ENCODE results near the gene ALOX15. TPM values are rescaled to one million over a fixed set of nuclear protein-coding genes. Genes with fewer than 3 reads are reported as not detected.
"Not testable (repeated sequence)": the region's sequence is repeated elsewhere in the genome, so short reads cannot be mapped to it uniquely, and the experiment has no call there.

The ALOX15 gene
- total and polyA plus RNA-seq, 8 donors: 0.03 to 3.1 (median 1.2) TPM; not detected in 5

- H3K4me3 ChIP-seq: no peak overlapping the region
These were observed 7.3 kb upstream of the ALOX15 start for GRCh38 chr17:4648741-4649140.

GRCh38 chr17:4645642-4646041 lies 4.2 kb upstream of the ALOX15 start:
- 71 to 79% (median 77%) methylated on average over 5 of the region's 5 CpGs for WGBS, 5 donors
- Histone ChIP-seq H3K9me3 (no peaks in the 10 kb centered on the region), H3K36me3 (no peaks in the 10 kb centered on the region), H3K27me3 (peaks cover 11 to 65% (median 24%) of the 10 kb centered on the region in 3 donors), H3K4me1 (peaks cover 0 to 17% (median 12%) of the 10 kb centered on the region in 4 donors), H3K27ac (no peak overlapping the region), H3K4me3 (no peak overlapping the region)
- DNase-seq: no peak
- TF ChIP-seq CTCF (IDR thresholded peaks at IDR 0.05): no peak
- intact Hi-C loops (cut with DNase I; ENCODE audit: low total_unique reads): no loop called here

More at GRCh38 chr17:4648741-4649140, 7.3 kb upstream of the ALOX15 start:
- DNase-seq: peak in 1 of 2 donors; percentile 60
- H3K27ac ChIP-seq: no peak overlapping the region
- peaks cover 0 to 51% (median 0%) of the 10 kb centered on the region in 3 donors for H3K27me3 ChIP-seq
- no peak for TF ChIP-seq EP300 (IDR thresholded peaks at IDR 0.05)
- TF ChIP-seq CTCF (IDR thresholded peaks at IDR 0.05): no peak
- no peak for TF ChIP-seq POLR2AphosphoS5 (IDR thresholded peaks at IDR 0.05)
- TF ChIP-seq POLR2A (IDR thresholded peaks at IDR 0.05): no peak
- H3K36me3 ChIP-seq: no peaks in the 10 kb centered on the region
- intact Hi-C loops (cut with DNase I; ENCODE audit: low total_unique reads): no loop called here
- 20 to 36% (median 23%) methylated on average over 2 of the region's 2 CpGs for WGBS, 5 donors
- no peaks in the 10 kb centered on the region for H3K9me3 ChIP-seq
- peaks cover 0 to 4% (median 0%) of the 10 kb centered on the region in 4 donors for H3K4me1 ChIP-seq

- Histone ChIP-seq H3K4me3 (no peak overlapping the region), H3K27ac (no peak overlapping the region), H3K4me1 (peaks cover 0 to 24% (median 19%) of the 10 kb centered on the region in 4 donors), H3K9me3 (no peaks in the 10 kb centered on the region), H3K27me3 (peaks cover 15 to 79% (median 32%) of the 10 kb centered on the region in 3 donors), H3K36me3 (no peaks in the 10 kb centered on the region)
- no peak for TF ChIP-seq CTCF (IDR thresholded peaks at IDR 0.05)
- no peak for TF ChIP-seq POLR2AphosphoS5 (IDR thresholded peaks at IDR 0.05)
- no peak for TF ChIP-seq EP300 (IDR thresholded peaks at IDR 0.05)
- no peak for TF ChIP-seq POLR2A (IDR thresholded peaks at IDR 0.05)
- WGBS, 5 donors: 20 to 42% (median 37%) methylated on average over 4 of the region's 4 CpGs
- intact Hi-C loops (cut with DNase I; ENCODE audit: low total_unique reads): no loop called here
- peak in 1 of 2 donors; percentile 32 for DNase-seq
These were observed 2.2 kb upstream of the ALOX15 start for GRCh38 chr17:4643676-4644075.

GRCh38 chr17:4642286-4642685 lies 808 bp upstream of the ALOX15 start:
- Histone ChIP-seq H3K27me3 (peaks cover 17 to 89% (median 36%) of the 10 kb centered on the region in 3 donors), H3K9me3 (no peaks in the 10 kb centered on the region), H3K36me3 (no peaks in the 10 kb centered on the region), H3K4me1 (peaks cover 0 to 22% (median 19%) of the 10 kb centered on the region in 4 donors), H3K4me3 (no peak overlapping the region), H3K27ac (no peak overlapping the region)
- intact Hi-C loops (cut with DNase I; ENCODE audit: low total_unique reads): no loop called here
- WGBS, 5 donors: 17 to 49% (median 22%) methylated on average over 6 of the region's 6 CpGs
- TF ChIP-seq CTCF (IDR thresholded peaks at IDR 0.05) (no peak), POLR2AphosphoS5 (IDR thresholded peaks at IDR 0.05) (no peak), EP300 (IDR thresholded peaks at IDR 0.05) (no peak), POLR2A (IDR thresholded peaks at IDR 0.05) (no peak)
- no peak for DNase-seq

- peaks cover 0 to 28% (median 21%) of the 10 kb centered on the region in 4 donors for H3K4me1 ChIP-seq
- intact Hi-C loops (cut with DNase I; ENCODE audit: low total_unique reads); H3K9me3 ChIP-seq; H3K27ac ChIP-seq; DNase-seq; H3K36me3 ChIP-seq: not testable (repeated sequence)
- peak overlapping the region in 1 of 4 donors; percentile 19 for H3K4me3 ChIP-seq
- WGBS, 5 donors: 1 to 2% (median 2%) methylated on average over 8 to 36 of the region's 39 CpGs
- H3K27me3 ChIP-seq: peaks cover 17 to 92% (median 52%) of the 10 kb centered on the region in 3 donors
These were observed 799 bp downstream of the ALOX15 start for GRCh38 chr17:4640569-4641188.

- peak in 1 of 2 donors; percentile 63 for DNase-seq
These were observed 2.0 kb downstream of the ALOX15 start for GRCh38 chr17:4639301-4640059.

GRCh38 chr17:4638766-4639165 lies 2.7 kb downstream of the ALOX15 start:
- DNase-seq; intact Hi-C loops (cut with DNase I; ENCODE audit: low total_unique reads); H3K4me3 ChIP-seq; H3K9me3 ChIP-seq; H3K36me3 ChIP-seq; H3K27ac ChIP-seq: not testable (repeated sequence)
- WGBS, 5 donors: 39 to 51% (median 41%) methylated on average over 8 of the region's 8 CpGs
- Histone ChIP-seq H3K27me3 (peaks cover 17 to 89% (median 56%) of the 10 kb centered on the region in 3 donors), H3K4me1 (peaks cover 0 to 34% (median 22%) of the 10 kb centered on the region in 4 donors)

More at GRCh38 chr17:4639301-4640059, 2.0 kb downstream of the ALOX15 start:
- H3K36me3 ChIP-seq; H3K9me3 ChIP-seq; H3K27ac ChIP-seq; intact Hi-C loops (cut with DNase I; ENCODE audit: low total_unique reads): not testable (repeated sequence)
- Histone ChIP-seq H3K4me3 (peak overlapping the region in 1 of 4 donors; percentile 28), H3K4me1 (peaks cover 0 to 34% (median 22%) of the 10 kb centered on the region in 4 donors), H3K27me3 (peaks cover 17 to 95% (median 56%) of the 10 kb centered on the region in 3 donors)
- WGBS, 5 donors: 5 to 14% (median 7%) methylated on average over 15 to 25 of the region's 56 CpGs

Data from stomach (tissue), 9 donors.